K562 (cell line): ENCODE data around the gene PDIA2. TPM values are rescaled to one million over a fixed set of nuclear protein-coding genes. Genes with fewer than 3 reads are reported as not detected.

Experiments
- ARID3A ChIP-seq: IDR thresholded peaks from 2 replicates; pipeline ENCODE4 v1.6.1; 2012; ENCODE audit warnings: low read depth, low read length, improper control_type of control experiment, borderline replicate concordance
- BRD4 ChIP-seq: fragments of 200-600 bp; sonication (generic); IDR thresholded peaks from 2 replicates; pipeline ENCODE4 v1.6.1; 2017; ENCODE audit warnings: inconsistent platforms
- CBX3 ChIP-seq, 2 experiments: IDR thresholded peaks; 1 replicate in 1 of 2; 2 replicates in 1 of 2; pipeline ENCODE4 v1.6.1; 2012; ENCODE audit warnings: inconsistent platforms in 2 of 2, low read length in 2 of 2, borderline replicate concordance in 1 of 2, control low read depth in 1 of 2
- CREM ChIP-seq: IDR thresholded peaks from 2 replicates; pipeline ENCODE4 v1.6.1; 2014; ENCODE audit warnings: antibody characterized with exemption, low read depth
- DMBX1 ChIP-seq: fragments of 250-450 bp; sonication (Bioruptor Pico); IDR thresholded peaks from 2 replicates; pipeline ENCODE4 v1.8.0; 2022; ENCODE audit warnings: inconsistent platforms, mild to moderate bottlenecking, moderate library complexity, borderline replicate concordance
- ESRRA ChIP-seq: fragments of 450-650 bp; IDR thresholded peaks from 2 replicates; pipeline ENCODE4 v1.6.1; 2014; ENCODE audit warnings: low read depth, mild to moderate bottlenecking, moderate library complexity, borderline replicate concordance
- ETV5 ChIP-seq: sonication (generic); formaldehyde crosslinking; IDR thresholded peaks from 2 replicates; pipeline ENCODE4 v1.4.0; 2020; ENCODE audit warnings: low read depth, mild to moderate bottlenecking, missing genetic modification reagents
- FOXA3 ChIP-seq, 2 experiments: fragments of 450-650 bp in 1 of 2; sonication (generic) in 1 of 2; formaldehyde crosslinking; IDR thresholded peaks in 1 of 2; conservative IDR thresholded peaks in 1 of 2; 2 replicates each; pipeline versions ENCODE4 v1.4.0 to v1.8.0; 2020 to 2022; ENCODE audit warnings: mild to moderate bottlenecking in 2 of 2, missing genetic modification reagents in 1 of 2
- GATA2 ChIP-seq: sonication (generic); formaldehyde crosslinking; IDR thresholded peaks from 2 replicates; pipeline ENCODE4 v1.4.0; 2020; ENCODE audit warnings: mild to moderate bottlenecking, missing genetic modification reagents
- MEF2D ChIP-seq: conservative IDR thresholded peaks from 2 replicates; pipeline ENCODE4 v1.6.1; 2016; ENCODE audit warnings: low read depth, missing genetic modification characterization, missing compliant biosample characterization
- NBN ChIP-seq: fragments of 450-650 bp; IDR thresholded peaks from 2 replicates; pipeline ENCODE4 v1.6.1; 2016; ENCODE audit warnings: low read depth, mild to moderate bottlenecking
- NFRKB ChIP-seq: fragments of 450-650 bp; IDR thresholded peaks from 2 replicates; pipeline ENCODE4 v1.6.1; 2016; ENCODE audit warnings: low read depth
- NUFIP1 ChIP-seq: fragments of 450-650 bp; IDR thresholded peaks from 2 replicates; pipeline ENCODE4 v1.6.1; 2018; ENCODE audit not compliant: partially characterized antibody
- POLR2AphosphoS5 ChIP-seq: IDR thresholded peaks from 2 replicates; pipeline ENCODE4 v1.6.1; 2011; ENCODE audit warnings: mild to moderate bottlenecking, low read depth, low read length, moderate library complexity; ENCODE audit not compliant: control insufficient read depth, insufficient read depth
- RUNX1 ChIP-seq: sonication (generic); IDR thresholded peaks from 2 replicates; pipeline ENCODE4 v1.6.1; 2016; ENCODE audit warnings: antibody characterized with exemption, low read depth
- SMARCA4 ChIP-seq: fragments of 450-650 bp; IDR thresholded peaks from 2 replicates; pipeline ENCODE4 v1.6.1; 2016
- ZBTB7A ChIP-seq: IDR thresholded peaks from 2 replicates; pipeline ENCODE4 v1.6.1; 2011; ENCODE audit warnings: low read depth, mild to moderate bottlenecking, low read length, moderate library complexity, borderline replicate concordance; ENCODE audit not compliant: control insufficient read depth
- polyA plus RNA-seq, 8 experiments: library from polyadenylated mRNA; depleted of rRNA in 4 of 8; stranded (reverse) in 5 of 8; unstranded in 3 of 8; fragments of >200 nt; fragmentation: Nextera tagmentation in 2 of 8; fragmentation: Illumina TruSeq in 1 of 8; extraction: Ambion mirVana in 2 of 8; extraction: Trizol in 1 of 8; gene quantifications; 2 replicates each; pipeline versions ENCODE4 v1.2.1 to v1.2.3, GENCODE V29; 2011 to 2014; ENCODE audit warnings: inconsistent platforms in 1 of 8, missing spikeins in 1 of 8
- total RNA-seq, 7 experiments: library from RNA; depleted of rRNA in 6 of 7; stranded (reverse); fragments of >200 nt in 6 of 7; fragmentation: Illumina TruSeq in 2 of 7; extraction: Trizol in 2 of 7; gene quantifications; 2 replicates each; pipeline versions ENCODE4 v1.2.1 to v1.2.3, GENCODE V29; 2011 to 2021; ENCODE audit warnings: low replicate concordance in 1 of 7
- TF ChIP-seq, protein P1 (sequence below): fragments of 250-450 bp; sonication (Bioruptor Pico); IDR thresholded peaks from 2 replicates; pipeline ENCODE4 v1.4.0; 2020; ENCODE audit warnings: mild to moderate bottlenecking, moderate library complexity
- TF ChIP-seq, protein P2 (sequence below), 2 experiments: fragments of 450-650 bp; conservative IDR thresholded peaks; 2 replicates each; pipeline ENCODE4 v1.6.1; 2017; ENCODE audit warnings: mild to moderate bottlenecking in 2 of 2, moderate library complexity in 2 of 2

Gene PDIA2
- total and polyA plus RNA-seq, 9 of the 15 experiments (the other 6 are each of a cell fraction or from before 2014, with no cell fraction given) = 0.13 to 0.92 (median 0.23) TPM; not detected in 4

DNA sequence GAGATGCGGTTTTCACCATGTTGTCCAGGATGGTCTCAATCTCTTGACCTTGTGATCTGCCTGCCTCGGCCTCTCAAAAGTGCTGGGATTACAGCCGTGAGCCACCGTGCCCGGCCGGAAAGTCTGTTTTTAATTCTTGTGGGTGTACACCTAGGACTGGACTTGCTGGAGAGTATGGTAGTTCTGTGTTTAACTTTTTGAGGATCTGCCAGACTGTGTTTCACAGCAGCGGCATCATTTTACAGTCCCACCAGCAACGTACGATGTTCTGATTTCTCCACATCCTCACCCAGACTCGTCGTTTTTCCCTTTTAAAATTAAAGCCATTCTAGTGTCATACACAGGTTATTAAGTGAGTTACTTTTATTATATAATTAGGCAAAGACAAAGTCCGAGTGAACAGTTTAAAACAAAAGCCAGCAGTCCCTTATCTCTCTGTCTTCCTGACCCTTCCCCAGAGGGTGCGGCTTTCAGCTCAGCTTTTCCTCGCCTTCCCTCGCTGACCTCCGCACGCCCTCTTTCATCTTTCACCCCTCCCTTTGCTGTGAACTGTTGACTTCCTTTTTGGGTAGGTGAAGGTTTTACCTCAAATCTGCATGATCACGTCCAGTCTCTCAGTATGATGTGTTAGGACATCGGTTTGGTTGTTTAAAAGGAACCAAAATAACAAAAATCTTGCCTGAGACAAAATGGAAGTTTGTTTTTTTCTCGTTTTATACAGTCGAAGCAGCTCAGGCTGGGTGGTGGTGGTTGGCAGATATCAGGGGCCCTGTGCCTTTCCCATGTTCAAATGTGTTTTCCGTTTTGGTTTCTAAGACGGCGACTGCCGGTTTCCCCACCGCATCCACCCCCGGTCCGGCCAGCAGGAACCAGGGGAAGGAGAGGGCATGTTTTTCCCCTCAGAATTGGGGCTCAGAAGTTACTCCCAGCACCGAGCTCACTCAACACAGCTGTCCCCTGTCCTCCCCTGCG lies 30.3 kb upstream of the PDIA2 start (continued):
- TF ChIP-seq SMARCA4 (peak; percentile 71), BRD4 (no peak), ARID3A (no peak), NUFIP1 (peak; percentile 62), CBX3 (IDR thresholded peaks at IDR 0.05; ENCODE audit: borderline replicate concordance in 1 of 2, low read length in 2 of 2) (0 out of 3 replicates have a peak, but pooled peaks of 1 of the 2 experiments have one; percentile 23), ESRRA (peak; percentile 72; the same call in 1 of the 2 replicates), POLR2AphosphoS5 (peak; percentile 29; the same call in 1 of the 2 replicates), FOXA3 (CRISPR knock-in tag; conservative IDR thresholded peaks at IDR 0.05 in 1 of 2, IDR thresholded peaks at IDR 0.05 in 1 of 2) (no peak), DMBX1 (CRISPR knock-in tag) (peak; percentile 46; the same call in 1 of the 2 replicates), ETV5 (CRISPR knock-in tag) (peak; percentile 58; the same call in 1 of the 2 replicates), GATA2 (CRISPR knock-in tag) (peak; percentile 42; the same call in 1 of the 2 replicates), MEF2D (tag) (peak; percentile 50; the same call in 1 of the 2 replicates), NBN (0 out of 2 replicates have a peak, but pooled peaks have one; percentile 23), ZBTB7A (peak; percentile 45; the same call in 1 of the 2 replicates), NFRKB (peak; percentile 46; the same call in 1 of the 2 replicates), CREM (0 out of 2 replicates have a peak, but pooled peaks have one; percentile 12), RUNX1 (no peak)
- TF ChIP-seq, protein P1, sequence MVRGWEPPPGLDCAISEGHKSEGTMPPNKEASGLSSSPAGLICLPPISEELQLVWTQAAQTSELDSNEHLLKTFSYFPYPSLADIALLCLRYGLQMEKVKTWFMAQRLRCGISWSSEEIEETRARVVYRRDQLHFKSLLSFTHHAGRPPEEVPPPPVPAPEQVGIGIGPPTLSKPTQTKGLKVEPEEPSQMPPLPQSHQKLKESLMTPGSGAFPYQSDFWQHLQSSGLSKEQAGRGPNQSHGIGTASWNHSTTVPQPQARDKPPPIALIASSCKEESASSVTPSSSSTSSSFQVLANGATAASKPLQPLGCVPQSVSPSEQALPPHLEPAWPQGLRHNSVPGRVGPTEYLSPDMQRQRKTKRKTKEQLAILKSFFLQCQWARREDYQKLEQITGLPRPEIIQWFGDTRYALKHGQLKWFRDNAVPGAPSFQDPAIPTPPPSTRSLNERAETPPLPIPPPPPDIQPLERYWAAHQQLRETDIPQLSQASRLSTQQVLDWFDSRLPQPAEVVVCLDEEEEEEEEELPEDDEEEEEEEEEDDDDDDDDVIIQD (CRISPR knock-in tag) = no peak
- TF ChIP-seq, protein P2, sequence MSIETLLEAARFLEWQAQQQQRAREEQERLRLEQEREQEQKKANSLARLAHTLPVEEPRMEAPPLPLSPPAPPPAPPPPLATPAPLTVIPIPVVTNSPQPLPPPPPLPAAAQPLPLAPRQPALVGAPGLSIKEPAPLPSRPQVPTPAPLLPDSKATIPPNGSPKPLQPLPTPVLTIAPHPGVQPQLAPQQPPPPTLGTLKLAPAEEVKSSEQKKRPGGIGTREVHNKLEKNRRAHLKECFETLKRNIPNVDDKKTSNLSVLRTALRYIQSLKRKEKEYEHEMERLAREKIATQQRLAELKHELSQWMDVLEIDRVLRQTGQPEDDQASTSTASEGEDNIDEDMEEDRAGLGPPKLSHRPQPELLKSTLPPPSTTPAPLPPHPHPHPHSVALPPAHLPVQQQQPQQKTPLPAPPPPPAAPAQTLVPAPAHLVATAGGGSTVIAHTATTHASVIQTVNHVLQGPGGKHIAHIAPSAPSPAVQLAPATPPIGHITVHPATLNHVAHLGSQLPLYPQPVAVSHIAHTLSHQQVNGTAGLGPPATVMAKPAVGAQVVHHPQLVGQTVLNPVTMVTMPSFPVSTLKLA (conservative IDR thresholded peaks at IDR 0.05) = peak in 1 of 2 experiments; percentile 39; a peak in 1 of 4 replicates
